Skin of body (tissue), 2 donors: ENCODE data around the gene SIL1. TPM values are rescaled to one million over a fixed set of nuclear protein-coding genes. Genes with fewer than 3 reads are reported as not detected.
"Not testable (repeated sequence)": the region's sequence is repeated elsewhere in the genome, so short reads cannot be mapped to it uniquely, and the experiment has no call there.

Experiments
- DNase-seq: peaks from one replicate; lab custom pipeline; 2025; lab: John Stamatoyannopoulos, UW
- total RNA-seq: library from RNA; depleted of rRNA; stranded (reverse); fragments of >200 nt; gene quantifications from one replicate; pipeline ENCODE4 v1.2.3, GENCODE V29; 2014

SIL1 gene
- total RNA-seq, 1 donor from 2014 or later, result 29.8 TPM

DNA sequence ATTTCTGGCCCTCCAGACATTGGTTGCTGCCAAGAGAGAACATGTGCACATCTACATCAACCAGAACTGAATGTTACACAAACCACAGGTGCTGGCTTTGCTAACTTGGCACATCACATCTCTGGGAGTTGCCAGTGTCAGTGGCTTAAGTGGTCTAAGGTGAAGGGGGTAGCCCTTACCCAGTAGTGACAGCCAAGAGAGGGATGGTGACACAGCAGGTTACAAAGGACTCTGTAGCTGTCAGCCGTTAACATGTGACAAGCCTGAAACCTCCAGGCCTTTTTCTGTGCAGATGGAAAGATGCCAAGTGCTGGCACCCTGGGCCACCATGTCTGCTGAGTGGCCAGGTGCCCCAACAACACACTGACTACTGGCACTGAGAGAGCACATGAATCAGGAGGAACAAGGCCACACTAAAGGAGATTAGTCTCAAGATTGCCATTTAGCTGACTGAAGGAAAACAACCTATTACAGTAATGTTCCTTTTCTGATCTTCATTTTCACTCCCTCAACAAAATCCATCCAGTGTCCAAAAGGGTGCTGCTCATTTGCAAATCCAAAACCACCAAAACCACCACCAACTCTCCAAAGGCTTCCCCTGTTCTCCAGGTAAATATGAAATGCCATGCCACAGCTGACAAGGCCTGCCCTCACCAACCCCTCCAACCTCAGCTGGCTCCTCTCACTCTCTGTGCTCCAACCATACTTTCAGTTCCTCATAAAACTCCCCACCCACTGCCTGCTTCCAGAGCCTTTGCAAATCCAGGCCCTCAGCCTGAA lies 20.2 kb downstream of the SIL1 start:
- no peak for DNase-seq

DNA sequence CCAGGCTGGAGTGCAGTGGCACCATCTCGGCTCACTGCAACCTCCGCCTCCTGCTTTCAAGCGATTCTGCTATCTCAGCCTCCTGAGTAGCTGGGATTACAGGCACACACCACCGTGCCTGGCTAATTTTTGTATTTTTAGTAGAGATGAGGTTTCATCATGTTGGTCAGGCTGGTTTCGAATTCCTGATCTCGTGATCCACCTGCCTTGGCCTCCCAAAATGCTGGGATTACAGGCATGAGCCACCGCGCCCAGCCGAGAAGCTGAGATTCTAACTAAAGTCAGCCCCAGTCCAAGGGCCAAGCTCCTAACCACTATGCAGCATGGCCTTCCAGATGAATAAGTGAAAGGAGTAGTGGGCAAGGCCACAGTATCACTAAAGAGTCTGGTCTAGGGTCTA lies 20.9 kb downstream of the SIL1 start:
- not testable (repeated sequence) for DNase-seq

DNA sequence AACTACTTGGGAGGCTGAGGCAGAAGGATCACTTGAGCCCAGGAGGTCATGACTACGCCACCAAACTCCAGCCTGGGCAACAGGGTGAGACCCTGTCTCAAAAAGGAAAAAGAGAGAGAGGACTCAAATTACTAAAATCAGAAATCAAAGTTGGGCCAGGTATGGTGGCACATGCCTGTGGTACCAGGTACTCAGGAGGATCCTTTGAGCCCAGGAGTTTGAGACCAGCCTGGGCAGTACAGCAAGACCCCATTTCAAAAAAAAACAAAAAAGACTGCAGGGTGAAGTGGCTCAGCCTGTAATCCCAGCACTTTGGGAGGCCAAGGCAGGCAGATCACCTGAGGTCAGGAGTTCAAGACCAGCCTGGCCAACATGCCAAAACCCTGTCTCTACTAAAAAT lies 23.8 kb downstream of the SIL1 start:
- not testable (repeated sequence) for DNase-seq

DNA sequence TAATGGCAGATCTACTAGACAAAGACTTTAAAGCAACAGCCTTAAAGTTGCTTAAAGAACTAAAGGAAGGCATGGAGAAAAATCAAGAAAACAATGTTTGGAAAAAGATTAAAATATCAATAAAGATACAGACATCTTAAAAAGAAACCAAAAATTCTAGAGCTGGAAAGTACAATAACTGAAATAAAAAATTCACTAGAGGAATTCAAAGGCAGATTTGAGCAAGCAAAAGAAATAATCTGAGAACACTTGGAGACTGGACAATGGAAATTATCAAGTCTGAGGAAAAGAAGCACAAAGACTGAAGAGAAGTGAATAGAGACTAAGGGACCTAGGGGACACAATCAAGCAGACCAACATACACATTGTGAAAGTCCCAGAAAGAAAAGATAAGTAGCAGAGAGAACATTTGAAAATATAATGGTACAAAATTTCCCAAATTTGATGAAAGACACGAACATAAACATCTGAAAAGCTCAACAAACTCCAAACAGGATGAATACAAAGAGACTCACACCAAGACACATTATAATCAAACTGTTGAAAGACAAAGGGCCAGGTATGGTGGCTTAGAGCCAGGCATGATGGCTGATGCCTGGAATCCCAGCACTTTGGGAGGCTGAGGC lies 26.3 kb downstream of the SIL1 start:
- no peak for DNase-seq

DNA sequence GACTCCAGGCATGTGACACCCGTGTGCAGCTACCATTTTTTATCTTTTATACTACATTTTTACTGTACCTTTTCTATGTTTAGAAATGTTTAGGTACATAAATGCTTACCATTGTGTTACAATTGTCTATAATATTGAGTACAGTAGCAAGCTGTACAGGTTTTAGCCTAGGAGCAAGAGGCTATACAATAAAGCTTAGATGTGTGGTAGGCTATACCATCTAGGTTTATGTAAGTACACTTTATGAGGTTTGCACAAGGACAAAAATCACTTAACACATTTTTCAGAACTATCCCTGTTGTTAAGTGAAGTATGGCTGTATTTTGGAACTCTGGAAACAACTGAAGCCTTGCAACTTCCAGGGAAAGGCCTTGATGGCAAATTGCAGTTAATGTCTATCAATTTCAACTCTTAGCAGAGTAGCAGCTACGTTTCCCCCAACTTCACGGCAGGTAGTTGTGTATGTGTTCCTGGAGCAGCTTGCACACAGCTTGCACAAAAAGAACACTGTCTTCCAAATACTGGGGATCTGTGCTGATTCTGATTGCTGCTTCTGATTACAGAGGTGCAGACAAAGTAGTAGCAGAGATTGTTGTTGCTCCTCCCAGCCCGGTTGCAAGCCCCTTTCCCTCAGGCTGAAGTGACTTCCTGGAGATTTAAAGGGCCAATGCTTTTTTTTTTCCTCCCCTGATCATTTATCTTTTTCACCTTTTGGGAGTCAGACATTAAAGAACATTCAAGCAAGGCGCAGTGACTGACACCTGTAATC lies 30.0 kb downstream of the SIL1 start:
- DNase-seq, result no peak

DNA sequence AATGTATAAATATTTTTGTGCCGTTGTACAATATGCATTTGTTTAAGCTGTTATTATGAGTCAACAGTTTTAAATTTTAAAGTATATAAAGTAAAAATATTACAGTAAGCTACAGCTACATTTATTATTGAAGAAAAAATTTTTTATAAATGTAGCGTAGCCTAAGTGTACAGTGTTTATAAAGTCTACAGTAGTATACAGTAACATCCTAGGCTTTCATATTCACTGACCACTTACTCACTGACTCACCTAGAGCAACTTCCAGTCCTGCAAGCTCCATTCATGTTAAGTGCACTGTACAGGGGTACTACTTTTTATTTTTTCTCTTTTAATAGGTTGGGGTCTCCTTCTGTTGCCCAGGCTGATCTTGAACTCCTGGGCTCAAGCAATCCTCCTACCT lies 30.6 kb downstream of the SIL1 start:
- DNase-seq, result no peak

DNA sequence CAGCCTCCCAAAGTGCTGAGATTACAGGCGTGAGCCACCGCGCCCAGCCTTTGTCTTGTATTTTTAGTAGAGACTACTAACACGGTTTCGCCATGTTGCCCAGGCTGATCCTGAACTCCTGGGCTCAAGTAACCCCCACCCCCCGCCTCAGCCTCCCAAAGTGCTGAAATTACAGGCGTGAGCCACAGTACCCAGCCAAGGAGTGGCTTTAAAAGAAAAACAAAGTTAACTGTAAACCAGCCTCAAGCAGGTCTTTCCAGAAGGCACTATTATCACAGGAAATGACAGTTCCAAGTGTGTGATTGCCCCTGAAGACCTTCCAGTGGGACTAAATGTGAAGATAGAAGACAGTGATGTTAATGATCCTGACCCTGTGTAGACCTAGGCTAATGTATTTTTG lies 31.1 kb downstream of the SIL1 start:
- no peak for DNase-seq

DNA sequence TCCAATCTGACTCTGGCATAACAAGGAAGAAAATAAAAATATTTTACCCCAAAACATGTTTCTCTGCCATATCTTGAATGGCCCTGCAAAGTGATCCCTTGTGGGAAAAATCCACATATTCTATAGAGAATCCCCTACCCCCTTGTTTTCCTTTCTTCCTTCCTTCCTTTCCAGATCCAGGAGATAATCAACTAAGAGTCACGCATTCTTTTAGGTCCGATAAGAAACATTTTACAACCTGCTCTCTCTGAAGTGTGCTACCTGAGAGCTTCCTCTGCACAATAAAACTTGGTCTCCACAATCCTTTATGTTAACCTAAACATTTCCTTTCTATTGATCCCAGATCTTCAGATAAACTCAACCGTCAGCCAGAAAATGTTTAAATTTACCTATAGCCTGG lies 33.3 kb downstream of the SIL1 start:
- not testable (repeated sequence) for DNase-seq

DNA sequence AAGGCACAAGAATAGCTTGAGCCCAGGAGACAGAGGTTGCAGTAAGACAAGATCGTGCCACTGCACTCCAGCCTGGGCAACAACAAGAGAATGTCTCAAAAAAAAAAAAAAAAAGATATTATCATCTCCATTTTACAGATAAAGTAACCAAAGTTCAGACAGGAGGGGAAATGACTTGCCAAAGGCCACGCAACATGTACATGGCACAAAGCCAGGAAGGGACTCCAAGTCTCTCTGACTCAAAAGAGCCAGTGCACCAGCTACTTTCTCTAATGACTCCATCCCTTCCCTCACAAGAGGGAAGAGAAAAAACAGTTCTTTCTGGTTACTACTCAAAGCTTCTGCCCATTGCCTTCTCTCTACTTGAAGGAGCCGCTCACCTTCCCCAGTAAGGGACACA lies 34.1 kb downstream of the SIL1 start:
- DNase-seq, result no peak

DNA sequence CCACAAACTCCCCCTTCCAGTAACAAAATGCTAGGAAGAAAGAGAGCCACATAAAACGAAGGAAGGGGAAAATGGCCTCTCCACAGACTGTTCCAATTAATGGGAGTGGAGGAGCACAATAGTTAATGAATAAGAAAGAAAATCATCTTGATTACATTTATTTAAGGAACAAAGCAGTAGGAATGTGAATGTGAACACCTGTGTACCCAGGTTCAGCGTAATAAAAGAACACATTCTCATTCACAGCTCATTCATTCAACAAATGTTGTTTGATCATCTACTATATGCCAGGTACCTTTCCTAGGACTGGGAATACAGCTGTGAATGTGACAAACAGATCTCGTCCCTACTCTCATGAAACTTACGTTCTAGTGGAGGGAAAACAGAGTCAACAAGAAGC lies 35.7 kb downstream of the SIL1 start:
- DNase-seq, result peak; percentile 17

DNA sequence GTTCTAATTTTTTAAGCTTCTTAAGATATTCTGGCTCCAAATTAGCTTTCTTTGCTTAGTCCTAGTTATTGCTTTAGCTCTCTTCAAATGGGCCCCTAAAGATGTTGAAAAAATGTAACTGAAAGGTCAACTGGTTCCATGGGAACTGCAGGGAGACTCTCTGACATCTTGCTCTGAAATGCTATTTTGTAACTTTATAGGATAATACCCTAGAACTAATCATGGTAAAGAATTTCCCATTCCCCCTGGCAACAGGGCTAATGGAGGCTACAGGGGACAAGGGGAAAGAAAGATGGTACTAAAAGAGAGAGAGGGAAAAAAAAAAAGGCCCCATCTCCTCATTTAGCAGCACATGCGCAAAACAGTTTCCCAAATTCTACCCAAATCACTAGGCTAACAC lies 39.4 kb downstream of the SIL1 start:
- DNase-seq, result no peak

DNA sequence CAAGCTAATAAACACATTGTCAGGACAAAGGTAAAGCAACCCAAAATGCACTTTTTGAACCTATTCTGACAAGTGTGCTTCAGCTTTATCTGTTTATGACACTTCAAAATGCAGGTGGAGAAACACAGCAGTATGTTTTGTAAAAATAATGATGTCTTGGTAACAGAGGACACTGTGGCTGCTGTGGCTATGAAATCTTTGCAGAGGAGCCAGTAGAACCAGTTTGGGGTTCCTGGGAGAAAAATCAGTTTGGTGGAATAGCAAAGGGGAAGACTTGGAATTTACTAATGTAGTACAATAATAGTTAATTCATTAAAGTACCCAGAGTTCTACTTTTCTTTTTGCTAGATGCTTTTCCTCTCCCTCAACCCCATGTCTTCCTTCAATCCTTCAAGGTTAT lies 40.6 kb downstream of the SIL1 start:
- no peak for DNase-seq

DNA sequence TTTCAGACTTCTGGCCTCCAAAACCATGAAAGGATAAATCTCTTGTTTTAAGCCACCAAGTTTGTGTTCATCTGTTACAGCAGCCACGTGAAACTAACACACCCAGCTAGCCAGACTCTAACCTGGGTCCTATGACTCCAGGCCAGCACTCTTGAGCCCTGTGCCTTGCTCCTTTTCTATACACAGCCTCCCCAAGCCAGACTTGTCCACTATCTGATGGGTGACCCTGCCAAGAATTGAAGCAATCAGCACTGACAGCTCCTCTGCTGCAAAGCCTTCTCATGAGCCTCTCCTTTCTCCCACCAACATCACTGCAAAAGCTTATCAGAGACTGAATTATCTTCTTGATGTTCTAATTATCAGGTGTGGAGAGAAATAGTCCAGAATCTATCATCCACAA lies 41.4 kb downstream of the SIL1 start:
- DNase-seq, result no peak

DNA sequence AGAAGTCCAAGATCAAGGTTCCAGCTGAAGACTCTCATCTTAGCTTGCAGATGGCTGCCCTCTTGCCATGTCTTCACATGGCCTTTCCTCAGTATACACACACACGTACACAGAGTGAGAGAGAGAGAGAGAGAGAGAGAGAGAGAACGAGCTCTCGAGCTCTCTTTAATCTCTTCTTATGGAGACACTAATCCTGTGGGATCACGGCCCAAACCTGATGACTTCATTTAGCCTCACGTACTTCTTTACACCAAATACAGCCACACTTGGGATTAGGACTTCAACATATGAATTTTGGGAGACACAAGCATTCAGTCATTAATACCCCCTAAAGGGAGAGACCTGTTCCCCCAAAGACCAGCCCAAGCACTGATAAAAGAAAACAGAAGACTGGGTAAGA lies 42.8 kb downstream of the SIL1 start:
- DNase-seq, result no peak

DNA sequence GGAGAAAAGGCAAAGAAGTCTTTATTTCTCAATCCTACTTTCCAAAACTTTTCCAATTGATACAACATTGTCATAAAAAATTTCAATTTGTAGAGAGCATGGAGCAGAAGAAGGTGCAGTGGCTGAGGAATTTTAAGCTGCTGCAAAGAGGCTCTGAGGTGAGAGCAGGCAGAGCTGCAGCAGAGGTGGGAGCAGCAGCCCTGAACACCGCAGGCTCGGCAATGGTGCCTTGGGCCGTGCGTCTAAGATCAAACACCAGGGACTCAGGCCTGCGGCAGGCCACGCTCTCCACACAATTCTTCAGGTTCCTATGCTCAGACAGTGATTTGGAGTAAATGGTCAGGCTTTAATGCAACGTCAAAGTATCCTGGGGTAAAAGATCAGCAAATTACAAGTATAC lies 46.3 kb downstream of the SIL1 start:
- DNase-seq, result no peak

DNA sequence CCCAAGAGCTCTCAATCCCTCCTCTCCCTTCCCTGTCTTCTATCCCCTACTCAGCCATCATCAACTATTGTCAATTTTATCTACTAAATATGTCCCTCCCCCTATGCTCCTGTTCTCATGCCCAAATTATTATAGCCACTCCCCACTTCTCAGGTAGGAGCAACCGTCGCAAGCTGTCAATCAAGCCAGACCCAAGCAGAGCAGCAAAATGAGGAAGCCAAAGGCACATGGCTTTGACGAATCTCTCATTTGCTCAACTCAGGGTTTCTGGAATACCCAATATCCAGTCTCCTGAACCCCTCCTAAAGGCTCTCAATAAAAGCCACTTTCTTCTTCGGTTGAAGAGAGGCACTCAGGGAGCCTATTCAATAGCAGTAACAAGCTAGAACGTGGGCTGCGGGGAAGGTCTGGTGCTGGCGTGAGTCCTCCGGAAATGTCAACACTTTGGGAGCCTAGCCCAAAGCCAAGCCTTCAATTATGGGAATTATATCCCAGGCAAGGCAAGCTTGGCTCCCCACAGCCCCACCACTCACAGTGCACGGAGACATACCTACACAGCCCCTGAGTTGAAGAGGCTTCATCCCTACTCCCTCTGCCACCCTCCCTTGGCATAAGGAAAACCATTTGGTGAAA lies 47.7 kb downstream of the SIL1 start:
- DNase-seq, result no peak

DNA sequence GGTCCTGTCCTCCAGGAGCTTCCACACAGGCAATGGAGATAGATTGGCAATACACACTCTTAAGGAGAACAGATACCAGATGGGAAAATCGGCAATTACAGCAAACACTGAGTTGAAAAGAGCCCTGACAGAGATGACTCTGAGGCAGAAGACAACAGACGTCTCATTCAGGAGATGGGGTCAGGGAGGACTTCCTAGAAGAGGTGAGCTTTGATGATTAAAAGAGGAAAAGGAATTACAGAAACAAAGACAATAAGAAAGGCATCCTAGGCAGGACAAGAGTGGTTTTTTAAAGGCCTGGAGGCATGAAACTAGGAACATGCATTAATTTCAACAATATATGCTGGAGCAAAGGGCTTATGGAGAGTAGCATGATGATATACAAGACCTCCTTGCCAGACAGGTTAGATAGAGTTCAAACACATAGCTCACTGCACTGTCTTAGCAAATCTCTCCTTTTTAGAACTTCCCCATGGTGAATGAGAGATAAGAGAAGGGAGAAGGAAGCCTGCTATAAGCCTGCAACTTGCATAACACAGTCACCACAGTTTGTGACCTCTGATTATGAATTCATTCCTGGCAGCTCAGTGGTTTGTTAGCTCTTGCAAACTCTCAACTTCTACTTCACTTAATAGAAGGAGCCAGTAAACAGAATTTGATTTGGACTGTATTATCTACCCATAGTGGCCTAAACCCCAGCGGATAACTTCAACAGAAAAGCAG lies 48.5 kb downstream of the SIL1 start:
- no peak for DNase-seq

DNA sequence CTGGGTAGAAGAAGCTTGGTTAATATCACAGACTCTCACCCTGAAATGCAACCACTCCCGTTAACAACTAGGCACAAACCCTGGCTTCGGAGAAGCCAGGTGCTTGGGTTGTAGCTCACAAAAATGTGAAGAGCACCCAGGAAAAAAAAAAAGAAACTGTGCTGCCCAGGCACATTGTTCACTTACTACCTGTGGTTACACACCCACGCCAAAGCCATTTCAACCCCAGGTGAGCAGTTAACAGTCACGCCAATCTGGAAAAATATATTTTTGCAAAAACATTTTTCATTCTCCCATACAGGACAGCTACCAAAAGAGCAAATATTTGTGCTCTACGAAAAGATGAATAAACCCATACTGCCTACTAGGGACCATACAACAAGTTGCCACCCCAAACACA lies 49.2 kb downstream of the SIL1 start:
- DNase-seq, result no peak

DNA sequence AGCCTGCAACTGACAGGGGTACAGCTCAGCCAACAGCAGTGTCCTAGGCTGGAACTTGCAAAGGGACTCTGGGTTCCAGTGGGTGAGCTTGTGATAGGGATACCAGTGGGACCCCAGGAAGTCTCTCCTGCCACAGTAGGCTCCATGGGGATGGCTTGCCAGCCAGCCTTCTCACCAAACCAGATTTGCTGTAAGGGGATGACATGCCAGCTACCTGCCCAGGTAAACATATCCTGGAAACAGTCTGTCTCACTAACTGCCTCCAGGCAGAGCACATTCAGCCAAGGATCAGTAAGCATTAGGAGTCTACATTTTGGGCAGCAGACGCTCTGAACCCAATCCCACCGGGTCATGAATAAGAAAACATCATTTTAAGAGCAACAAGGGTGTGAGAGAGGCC lies 49.9 kb downstream of the SIL1 start:
- DNase-seq, result no peak

DNA sequence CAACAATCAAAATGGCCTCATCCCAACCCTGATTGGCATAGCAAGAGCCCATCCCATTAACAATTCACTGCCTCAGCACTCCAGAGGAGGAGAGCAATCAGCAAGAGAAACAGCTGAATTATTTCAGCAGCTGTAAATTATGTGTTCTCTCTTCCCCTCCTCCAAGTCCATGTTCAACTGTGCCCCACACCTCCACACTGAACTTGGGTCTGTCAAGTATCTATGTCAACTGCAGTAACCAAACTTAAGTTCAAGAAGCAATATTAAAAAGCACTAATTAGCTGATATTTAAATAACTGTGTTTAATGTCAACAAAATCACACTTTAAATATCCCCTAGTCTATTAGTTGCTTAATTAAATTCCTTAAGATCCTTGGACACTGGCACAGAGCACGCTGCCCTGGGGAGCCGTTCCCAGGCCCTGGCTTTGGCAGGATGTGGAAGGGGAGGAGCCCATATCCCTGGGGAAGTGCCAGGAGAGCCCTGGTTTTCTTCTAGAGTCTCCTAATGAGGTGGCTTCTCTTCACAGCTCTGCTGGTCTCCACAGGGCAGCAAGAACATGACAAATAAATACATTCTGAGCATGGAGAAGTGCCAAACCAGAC lies 50.6 kb downstream of the SIL1 start:
- no peak for DNase-seq
